Activated CD4-positive, CD25-positive, alpha-beta regulatory T cell treated with anti-CD3 and anti-CD28 coated beads, Interleukin-2, amount 50 U/mL, for 16 hours (primary cell): ENCODE data around the gene PLCXD1.
"Not testable (repeated sequence)": the region's sequence is repeated elsewhere in the genome, so short reads cannot be mapped to it uniquely, and the experiment has no call there.

ENCODE experiments used
- DNase-seq: peaks from one replicate; pipeline ENCODE4 v3.0.0-alpha.2; 2020; ENCODE audit warnings: low read depth, low spot score

Gene PLCXD1

GRCh38 chrX:292900-293897 lies 12.0 kb downstream of the PLCXD1 start:
- DNase-seq = no peak

DNA sequence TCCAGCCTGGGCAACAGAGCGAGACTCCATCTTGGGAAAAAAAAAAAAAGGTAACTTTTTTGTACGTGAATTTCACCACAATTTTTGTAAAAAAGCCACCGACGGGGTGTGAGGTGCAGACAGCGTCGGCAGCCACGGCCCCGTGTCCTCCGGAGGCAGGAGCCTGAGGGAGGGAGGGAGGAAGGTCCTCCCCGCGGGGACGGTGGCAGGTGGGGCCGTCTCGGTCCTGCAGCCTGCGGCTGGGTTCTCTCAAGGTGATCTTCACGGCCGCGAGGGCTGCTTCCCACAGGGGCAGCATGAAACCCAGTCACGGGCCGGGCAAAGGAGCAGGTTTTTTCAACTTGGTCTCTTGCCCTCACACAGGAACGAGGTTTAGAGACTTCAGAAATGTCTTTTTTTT lies 14.0 kb downstream of the PLCXD1 start:
- no peak for DNase-seq

DNA sequence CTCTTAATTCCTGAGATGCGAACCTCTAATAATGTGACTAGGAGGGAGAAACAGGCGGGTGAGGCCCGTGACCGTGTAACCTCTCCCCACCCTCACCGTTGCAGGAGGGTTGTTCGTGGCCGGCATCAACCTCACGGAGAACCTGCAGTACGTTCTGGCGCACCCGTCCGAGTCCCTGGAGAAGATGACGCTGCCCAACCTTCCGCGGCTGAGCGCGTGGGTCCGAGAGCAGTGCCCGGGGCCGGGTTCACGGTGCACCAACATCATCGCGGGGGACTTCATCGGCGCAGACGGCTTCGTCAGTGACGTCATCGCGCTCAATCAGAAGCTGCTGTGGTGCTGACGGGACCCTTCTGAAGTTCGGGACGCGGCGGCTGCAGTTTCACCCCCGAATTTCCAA lies 17.8 kb downstream of the PLCXD1 start:
- no peak for DNase-seq

GRCh38 chrX:300334-300733 lies 19.2 kb downstream of the PLCXD1 start:
- DNase-seq = no peak

DNA sequence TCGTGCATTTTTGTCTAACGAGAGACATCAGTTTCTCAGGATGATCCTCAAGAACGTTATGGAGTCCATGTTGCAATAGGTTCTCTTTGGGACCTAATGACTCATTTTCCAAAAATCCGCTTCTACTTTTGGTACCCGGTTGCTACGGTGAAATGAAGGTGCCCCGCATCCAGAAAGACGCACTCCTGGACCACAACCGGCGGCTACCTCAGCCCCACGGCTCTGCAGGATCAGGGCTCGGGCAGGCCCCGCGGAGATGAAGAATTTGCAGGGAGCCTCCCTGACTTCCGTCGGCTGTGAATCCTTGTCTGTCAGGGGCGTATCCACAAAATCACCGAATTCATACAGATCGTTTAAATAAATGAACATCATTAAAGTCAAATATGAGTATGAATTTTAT lies 21.8 kb downstream of the PLCXD1 start:
- DNase-seq = no peak

GRCh38 chrX:305781-306613 lies 24.8 kb downstream of the PLCXD1 start:
- not testable (repeated sequence) for DNase-seq

- not testable (repeated sequence) for DNase-seq
Measured at GRCh38 chrX:306614-307251, 25.6 kb downstream of the PLCXD1 start.

DNA sequence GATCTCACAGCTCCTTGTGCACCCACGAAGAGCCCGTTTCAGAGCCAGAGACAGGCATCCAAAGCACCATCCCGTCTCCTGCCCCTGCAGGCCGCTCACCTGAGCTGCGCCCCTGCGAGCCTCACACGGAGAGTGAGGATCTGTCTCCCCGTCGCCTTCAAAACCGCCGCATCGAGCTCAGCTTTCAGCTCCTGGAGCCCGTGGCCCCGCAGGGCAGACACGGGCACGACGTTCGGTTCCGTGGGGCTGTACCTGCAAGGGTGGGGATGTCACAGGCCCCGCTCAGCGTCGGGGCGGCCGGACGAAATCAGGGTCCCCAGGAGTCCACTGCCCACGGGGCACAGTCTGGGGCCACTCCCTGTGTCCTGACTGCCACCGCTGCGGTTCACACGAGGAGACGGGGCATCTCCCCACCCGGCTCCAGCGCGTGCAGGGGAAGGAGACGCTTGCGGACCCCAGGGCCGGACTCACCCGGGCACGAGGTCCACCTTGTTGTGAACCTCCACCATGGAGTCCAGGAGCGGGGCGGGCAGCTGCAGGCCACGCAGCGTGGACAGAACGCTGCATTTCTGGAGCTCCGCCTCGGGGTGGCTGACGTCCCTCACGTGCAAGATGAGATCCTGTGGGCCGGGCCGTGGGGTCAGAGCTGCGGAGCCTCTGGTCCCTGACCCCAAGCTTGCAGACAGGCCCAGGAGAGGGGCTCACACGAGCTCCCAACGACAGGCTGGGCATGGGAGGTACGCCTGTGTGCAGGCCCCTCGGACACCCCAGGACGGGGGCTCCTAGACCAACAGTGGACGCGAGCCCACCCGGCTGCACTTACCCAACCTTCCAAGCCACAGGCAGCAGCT lies 26.3 kb downstream of the PLCXD1 start:
- no peak for DNase-seq

- DNase-seq = no peak
Measured at GRCh38 chrX:308821-309520, 27.8 kb downstream of the PLCXD1 start.

DNA sequence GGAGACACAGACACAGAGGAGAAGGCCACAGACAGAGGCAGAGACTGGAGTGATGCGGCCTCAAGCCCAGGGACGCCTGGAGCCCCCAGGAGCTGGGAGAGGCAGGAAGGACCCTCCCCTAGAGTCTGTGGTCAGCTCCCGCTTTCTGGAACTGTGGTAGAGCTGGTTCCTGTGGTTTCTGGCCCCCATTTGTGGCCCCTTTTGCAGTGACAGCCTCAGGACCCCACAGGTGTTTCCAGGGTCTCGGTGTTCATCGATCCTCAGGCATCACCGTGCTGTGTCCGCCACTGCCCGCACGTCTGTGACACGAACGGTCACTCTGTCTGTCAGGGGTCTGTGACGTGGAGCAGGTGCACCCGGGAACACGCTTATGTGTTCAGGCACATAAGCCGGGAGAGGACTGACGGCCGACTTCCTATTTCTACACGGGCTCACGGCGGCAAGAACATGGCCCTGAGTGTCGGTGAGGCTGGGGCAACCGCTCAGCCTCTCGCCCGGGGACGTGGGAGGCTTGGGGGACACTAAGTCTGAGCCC lies 29.5 kb downstream of the PLCXD1 start:
- DNase-seq = no peak

GRCh38 chrX:311156-312129 lies 30.3 kb downstream of the PLCXD1 start:
- DNase-seq = no peak

DNA sequence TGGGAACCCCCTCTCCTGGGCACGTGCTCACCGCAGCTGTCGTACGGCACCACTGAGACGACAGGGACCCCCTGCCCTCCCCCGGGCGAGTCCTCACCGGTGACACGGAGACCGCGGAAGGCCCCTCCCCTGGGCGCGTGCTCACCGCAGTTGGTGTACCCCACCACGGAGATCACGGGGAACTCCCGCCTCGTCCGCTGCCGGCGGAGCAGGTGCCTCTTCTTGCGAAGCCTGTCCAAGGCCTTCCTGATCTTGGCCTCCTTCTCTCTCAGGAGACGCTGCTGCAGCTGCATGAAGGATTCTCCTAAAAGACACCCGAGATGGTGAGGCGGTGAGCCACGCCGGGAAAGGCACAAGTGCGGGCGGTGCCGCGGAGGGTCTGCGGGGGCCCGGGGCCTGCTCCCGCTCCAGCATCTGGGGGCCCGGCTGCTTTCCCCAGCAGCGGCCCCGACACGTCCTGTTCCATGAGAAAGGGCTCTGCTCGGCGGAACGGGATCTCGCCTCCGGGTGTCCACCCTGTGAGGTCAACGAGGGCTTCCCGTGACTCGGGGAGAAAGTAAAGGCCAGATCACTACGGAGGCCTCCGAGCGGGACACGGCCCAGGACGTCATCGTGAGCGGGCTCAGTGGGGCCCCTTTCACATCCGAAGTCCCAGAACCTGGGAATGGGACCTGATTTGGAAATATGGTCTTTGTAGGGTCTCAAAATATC lies 31.6 kb downstream of the PLCXD1 start:
- DNase-seq = no peak

- DNase-seq = no peak
Measured at GRCh38 chrX:313546-313945, 32.4 kb downstream of the PLCXD1 start.

DNA sequence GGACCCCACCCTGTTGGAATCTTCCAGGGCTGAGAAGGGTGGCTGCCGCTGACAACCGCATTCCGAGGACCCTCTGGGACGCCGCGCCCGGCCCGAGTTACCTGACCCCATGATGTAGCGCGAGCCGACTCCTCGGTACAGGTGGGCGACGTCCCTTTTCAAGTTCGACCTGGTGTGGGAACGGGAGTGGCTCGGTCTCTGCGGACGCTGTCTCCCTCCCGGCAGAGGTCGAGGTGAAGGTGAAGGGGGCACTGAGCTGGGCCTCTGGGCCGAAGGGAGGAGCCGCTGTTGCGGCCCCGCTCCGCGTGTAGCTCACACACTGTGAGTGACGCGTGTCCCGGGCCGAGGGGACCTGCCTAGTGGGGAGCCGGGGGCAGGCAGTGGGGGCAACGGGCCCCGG lies 32.9 kb downstream of the PLCXD1 start:
- no peak for DNase-seq

DNA sequence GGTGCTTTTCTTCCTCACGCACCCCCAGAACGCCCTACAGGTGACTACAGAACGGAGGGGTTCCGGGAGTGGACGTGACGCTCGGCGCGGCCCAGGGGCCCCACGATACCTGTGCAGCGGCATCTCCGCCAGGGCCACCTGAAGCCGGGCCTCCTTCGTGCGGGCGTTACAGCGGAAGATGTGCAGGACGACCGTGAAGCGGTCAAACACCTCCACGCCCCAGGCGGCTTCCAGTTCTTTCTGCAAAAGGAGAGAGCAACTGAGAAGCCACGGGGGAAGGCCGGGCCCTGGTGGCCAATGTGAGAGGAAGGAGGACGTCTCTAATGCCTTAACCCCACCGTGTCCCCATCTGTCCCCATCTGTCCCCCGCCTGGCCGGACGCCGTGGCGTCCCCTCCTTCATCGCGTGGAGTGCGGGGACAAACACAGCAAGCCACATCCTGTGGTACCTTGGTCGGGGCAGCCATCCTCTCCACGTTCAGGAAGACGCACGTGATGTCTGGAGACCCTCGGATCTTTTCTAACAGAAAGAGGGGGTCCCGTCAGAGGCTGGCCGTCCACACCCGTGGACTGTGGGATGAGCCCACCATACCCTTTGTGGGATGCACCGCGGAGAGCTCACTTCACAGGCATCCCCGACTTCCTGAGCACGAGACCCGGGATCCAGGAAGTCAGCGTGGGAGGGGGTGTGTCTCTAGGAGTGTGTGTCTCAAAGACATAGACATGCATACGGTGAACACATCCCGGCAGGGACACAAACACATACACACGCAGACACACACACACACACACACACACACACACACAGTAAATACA lies 33.8 kb downstream of the PLCXD1 start:
- no peak for DNase-seq

- no peak for DNase-seq
Measured at GRCh38 chrX:316351-317325, 35.5 kb downstream of the PLCXD1 start.
